Measurements from ENCODE around the gene HLA-DRB5. TPM values are rescaled to one million over a fixed set of nuclear protein-coding genes. Genes with fewer than 3 reads are reported as not detected.
A peak's percentile ranks its signal among the peaks of the same experiment; 100 is the strongest.
"Not testable (repeated sequence)": the region's sequence is repeated elsewhere in the genome, so short reads cannot be mapped to it uniquely, and the experiment has no call there.

Gene HLA-DRB5
- total and polyA plus RNA-seq, 2 donors from 2014 or later, result 2.8 to 59.9 TPM

- FAIRE-seq (no peak), DNase-seq (peak in 1 of 5 donors; percentile 71)
- Histone ChIP-seq H3K4me3 (ENCODE audit: low read length in 3 of 3) (no peak overlapping the region), H3K27me3 (ENCODE audit: control insufficient read depth, insufficient read depth, low read length) (no peaks in the 10 kb centered on the region), H3K27ac (ENCODE audit: low read depth in 2 of 2, low read length in 2 of 2) (no peak overlapping the region), H3K36me3 (ENCODE audit: control insufficient read depth in 2 of 3, insufficient read depth in 3 of 3, low read length in 3 of 3) (no peaks in the 10 kb centered on the region), H3K9ac (ENCODE audit: low read length in 3 of 3) (no peak overlapping the region), H3K4me1 (ENCODE audit: control insufficient read depth in 2 of 3, insufficient read depth in 2 of 3, low read depth in 1 of 3, low read length in 3 of 3) (no peaks in the 10 kb centered on the region), H3K9me3 (ENCODE audit: control insufficient read depth in 2 of 3, insufficient read depth in 1 of 3, low read length in 3 of 3) (no peaks in the 10 kb centered on the region)
- no peak for TF ChIP-seq CTCF (IDR thresholded peaks at IDR 0.05; ENCODE audit: borderline replicate concordance, extremely low read depth, insufficient read depth)
- intact Hi-C loops (cut with DNase I), result no loop called here
Observed at GRCh38 chr6:32483968-32484613, 46.0 kb downstream of the HLA-DRB5 start.

- Histone ChIP-seq H3K9ac (ENCODE audit: low read length in 3 of 3) (no peak overlapping the region), H3K27ac (ENCODE audit: low read depth in 2 of 2, low read length in 2 of 2) (no peak overlapping the region), H3K9me3 (ENCODE audit: control insufficient read depth in 2 of 3, insufficient read depth in 1 of 3, low read length in 3 of 3) (peaks cover 0 to 4% (median 0%) of the 10 kb centered on the region in 3 donors), H3K4me1 (ENCODE audit: control insufficient read depth in 2 of 3, insufficient read depth in 2 of 3, low read depth in 1 of 3, low read length in 3 of 3) (no peaks in the 10 kb centered on the region), H3K27me3 (ENCODE audit: control insufficient read depth, insufficient read depth, low read length) (no peaks in the 10 kb centered on the region), H3K36me3 (ENCODE audit: control insufficient read depth in 2 of 3, insufficient read depth in 3 of 3, low read length in 3 of 3) (no peaks in the 10 kb centered on the region), H3K4me3 (ENCODE audit: low read length in 3 of 3) (no peak overlapping the region)
- no peak for TF ChIP-seq CTCF (IDR thresholded peaks at IDR 0.05; ENCODE audit: borderline replicate concordance, extremely low read depth, insufficient read depth)
- intact Hi-C loops (cut with DNase I), result no loop called here
- DNase-seq (no peak), FAIRE-seq (no peak)
Observed at GRCh38 chr6:32475392-32476206, 54.5 kb downstream of the HLA-DRB5 start.

GRCh38 chr6:32473376-32474348 lies 56.4 kb downstream of the HLA-DRB5 start:
- peak overlapping the region; percentile 41 to 53 for H3K27ac ChIP-seq (ENCODE audit: low read depth in 2 of 2, low read length in 2 of 2)
- peak; percentile 92 for FAIRE-seq
- intact Hi-C loops (cut with DNase I); H3K4me1 ChIP-seq (ENCODE audit: control insufficient read depth in 2 of 3, insufficient read depth in 2 of 3, low read depth in 1 of 3, low read length in 3 of 3); H3K9me3 ChIP-seq (ENCODE audit: control insufficient read depth in 2 of 3, insufficient read depth in 1 of 3, low read length in 3 of 3); H3K36me3 ChIP-seq (ENCODE audit: control insufficient read depth in 2 of 3, insufficient read depth in 3 of 3, low read length in 3 of 3); H3K27me3 ChIP-seq (ENCODE audit: control insufficient read depth, insufficient read depth, low read length); H3K9ac ChIP-seq (ENCODE audit: low read length in 3 of 3); H3K4me3 ChIP-seq (ENCODE audit: low read length in 3 of 3): not testable (repeated sequence)
- peak in 1 of 5 donors; percentile 25 for DNase-seq

Measured in kidney (tissue), 14 donors.